Renal pelvis (tissue), 4 donors: ENCODE results near the gene TYW1. TPM values are rescaled to one million over a fixed set of nuclear protein-coding genes. Genes with fewer than 3 reads are reported as not detected.
"Not testable (repeated sequence)": the region's sequence is repeated elsewhere in the genome, so short reads cannot be mapped to it uniquely, and the experiment has no call there.

ENCODE experiments used
- DNase-seq: peaks from one replicate; pipeline ENCODE4 v3.0.0-alpha.2; 2013
- polyA plus RNA-seq, 3 donors: library from polyadenylated mRNA; unstranded; fragments of 120-200 nt; gene quantifications; one replicate each; pipeline ENCODE4 v1.2.1, GENCODE V29; 2013; ENCODE audit not compliant: insufficient read length in 3 of 3

Gene TYW1
- polyA plus RNA-seq, 3 donors: 22.4 to 28.7 (median 23.2) TPM

DNA sequence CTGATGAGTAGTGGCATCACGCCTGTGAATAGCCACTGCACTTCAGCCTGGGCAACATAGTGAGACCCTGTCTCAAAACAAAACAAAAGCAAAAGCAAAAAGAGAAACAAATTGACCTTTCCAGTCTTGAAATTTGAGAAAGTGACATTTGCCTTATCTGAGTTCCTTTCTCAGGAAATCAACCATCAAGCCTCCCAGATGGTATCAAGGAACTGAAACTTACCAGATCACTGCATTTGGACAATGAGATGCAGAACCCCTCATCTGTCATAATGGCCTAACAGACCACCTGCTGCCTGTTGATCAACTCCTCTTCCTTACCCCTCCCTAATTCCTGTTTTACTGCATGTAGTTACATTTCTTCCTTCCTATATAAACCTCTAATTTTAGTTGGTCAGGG is 16.3 kb upstream of the TYW1 start:
- not testable (repeated sequence) for DNase-seq

DNA sequence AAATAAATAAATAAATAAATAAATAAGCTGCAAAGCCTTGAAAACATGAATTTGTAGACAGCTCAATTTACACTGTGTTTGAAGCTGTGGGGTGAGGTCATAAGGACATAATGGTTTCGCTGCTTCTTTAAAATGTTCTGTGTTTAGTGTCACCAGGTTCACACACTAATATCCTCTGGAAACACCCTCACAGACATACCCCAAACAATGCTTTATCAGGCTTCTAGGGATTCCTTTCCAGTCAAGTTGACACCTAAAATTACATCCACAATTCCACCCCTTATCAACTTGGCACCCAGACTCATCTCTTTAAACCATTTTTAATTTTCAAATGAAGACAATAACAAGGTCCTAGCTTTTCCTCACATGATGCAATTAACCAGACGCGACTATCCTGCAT is 7.1 kb upstream of the TYW1 start:
- not testable (repeated sequence) for DNase-seq

DNA sequence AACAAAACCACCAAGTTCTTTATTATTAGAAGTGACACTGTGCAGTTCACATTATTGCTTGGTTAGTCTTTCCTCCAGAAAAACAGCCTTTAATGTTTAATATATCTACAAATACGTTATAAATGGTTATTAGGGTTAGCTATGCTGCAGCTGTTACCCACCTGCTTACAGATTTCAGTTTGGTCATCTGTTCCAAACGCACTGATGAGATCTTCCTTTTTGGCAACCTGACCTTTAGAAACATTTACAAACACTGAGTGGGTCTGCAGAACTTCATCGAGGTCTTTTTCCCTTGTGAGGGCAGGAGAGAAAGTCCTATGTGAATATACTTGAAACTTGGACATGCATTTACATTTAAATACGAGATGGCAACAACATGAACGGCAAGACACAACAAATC is 2.6 kb upstream of the TYW1 start:
- not testable (repeated sequence) for DNase-seq

DNA sequence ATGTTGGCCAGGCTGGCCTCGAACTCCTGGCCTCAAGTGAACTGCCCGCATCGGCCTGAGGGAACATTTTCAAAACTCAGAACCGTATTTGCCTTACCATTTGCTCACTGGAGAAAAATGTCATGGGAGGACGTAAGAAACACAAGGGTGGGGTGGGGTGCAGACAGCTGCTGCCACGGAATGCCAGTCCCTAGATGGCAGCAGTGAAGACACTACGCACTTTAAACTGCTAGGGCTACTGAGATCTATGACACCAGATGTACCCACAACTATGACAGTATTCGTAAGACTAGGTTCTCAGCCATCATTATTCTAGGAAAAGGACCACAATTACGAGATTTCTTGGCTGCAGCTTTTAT is 2.0 kb upstream of the TYW1 start:
- peak; percentile 54 for DNase-seq

DNA sequence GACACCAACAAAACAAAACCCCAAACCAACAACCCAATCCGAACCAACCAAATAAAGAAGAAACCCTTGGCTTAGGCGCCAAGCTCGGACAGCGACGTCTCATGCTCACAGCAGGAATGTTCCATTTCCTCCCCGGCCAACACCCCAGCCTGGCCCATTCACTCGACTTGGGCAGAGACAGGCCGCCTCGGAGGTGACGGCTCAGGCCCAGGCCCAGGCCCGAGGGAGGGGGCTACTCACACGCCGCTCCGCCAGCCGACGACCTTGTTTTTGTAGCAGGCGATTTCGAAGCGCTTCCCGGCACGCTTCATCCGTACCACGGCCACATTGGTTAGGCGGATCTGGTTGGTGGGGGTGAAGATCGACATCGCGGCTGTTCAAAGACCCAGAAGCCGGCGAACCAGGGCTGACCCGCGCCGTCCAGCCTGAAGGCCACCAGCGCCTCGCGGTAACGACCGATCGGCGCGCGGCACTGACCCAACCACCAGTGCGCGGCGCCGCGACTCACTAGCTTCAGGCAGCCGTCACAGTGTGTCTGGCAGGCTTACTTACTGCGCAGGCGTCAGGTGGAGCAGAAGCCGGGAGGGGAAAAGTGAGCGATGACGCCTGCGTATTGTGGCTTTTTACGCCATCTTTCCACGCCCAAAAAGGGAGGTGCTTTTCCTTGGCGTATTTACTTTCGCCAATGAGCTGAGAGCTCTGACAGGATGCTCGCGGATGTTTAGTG is 1.4 kb upstream of the TYW1 start, which contains the start of gene SBDS:
SBDS (minus strand) TSS at position 537 of the 727 bp plus-strand sequence; CDS start at position 368, 169 bp downstream.
- peak; percentile 98 for DNase-seq

DNA sequence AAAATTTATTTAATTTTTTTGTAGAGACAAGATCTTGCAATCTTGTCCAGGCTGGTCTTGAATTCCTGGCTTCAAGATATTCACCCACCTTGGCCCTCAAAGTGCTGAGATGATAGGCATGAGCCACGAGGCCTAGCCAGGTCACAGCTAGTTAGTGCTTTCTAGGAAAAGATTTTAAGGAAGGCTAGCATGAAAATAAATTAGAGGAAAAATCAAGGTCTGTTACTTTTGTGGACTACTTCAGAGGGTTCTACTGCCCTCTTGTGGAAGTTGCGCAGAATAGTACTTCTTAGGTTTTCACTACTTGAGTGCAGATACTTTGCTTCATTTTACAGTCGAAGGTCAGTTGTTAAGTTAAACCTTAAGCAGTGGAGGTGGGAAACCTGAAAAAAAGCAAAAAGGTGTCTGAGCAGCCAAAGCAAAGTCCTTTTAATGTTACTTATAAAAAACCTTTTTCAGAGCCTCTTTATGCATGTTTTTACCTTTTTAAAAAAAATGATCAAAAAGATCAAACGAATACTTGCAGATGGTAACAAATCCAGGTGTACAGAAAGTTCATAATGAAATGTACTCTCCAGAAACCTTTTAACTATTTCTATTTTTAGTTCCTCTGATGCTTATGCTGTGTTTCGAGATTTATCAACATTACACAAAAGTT is 4.1 kb downstream of the TYW1 start:
- not testable (repeated sequence) for DNase-seq

DNA sequence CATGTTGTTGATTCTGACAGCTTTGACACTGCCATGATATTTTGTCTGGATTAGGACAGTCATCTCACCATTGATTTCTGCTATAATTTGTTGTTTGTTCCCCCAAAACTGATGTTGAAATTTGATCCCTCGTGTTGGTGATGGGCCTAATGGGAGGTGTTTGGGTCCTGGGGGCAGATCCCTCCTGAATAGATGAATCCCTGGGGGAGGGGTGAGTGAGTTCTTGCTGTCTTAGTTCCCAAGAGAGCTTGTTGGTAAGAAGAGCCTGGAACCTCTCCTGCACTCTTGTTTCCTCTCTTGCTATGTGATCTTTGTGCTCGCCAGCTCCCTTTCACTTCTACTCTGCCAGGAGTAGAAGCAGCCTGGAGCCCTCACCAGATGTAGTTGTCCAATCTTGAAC is 7.5 kb downstream of the TYW1 start:
- DNase-seq: not testable (repeated sequence)

DNA sequence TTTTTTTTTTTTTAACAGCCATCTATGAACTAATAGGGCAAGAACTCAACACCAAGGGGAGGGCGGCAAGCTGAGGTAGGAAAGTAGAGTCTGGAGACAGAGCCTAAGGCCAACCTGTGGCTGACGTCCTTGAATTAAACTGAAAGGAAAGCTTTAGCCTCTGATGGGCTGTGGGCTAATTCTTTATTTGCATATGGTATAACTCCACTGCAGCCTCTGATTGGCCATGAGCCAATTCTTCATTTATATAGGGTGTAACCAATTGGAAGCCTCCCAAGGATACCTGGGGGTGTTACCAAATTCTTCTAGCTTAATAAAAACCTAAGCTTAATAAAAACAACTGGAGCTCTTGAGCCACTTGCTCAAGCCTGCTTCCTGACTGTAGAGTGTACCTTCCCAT is 10.3 kb downstream of the TYW1 start:
- DNase-seq: no peak

DNA sequence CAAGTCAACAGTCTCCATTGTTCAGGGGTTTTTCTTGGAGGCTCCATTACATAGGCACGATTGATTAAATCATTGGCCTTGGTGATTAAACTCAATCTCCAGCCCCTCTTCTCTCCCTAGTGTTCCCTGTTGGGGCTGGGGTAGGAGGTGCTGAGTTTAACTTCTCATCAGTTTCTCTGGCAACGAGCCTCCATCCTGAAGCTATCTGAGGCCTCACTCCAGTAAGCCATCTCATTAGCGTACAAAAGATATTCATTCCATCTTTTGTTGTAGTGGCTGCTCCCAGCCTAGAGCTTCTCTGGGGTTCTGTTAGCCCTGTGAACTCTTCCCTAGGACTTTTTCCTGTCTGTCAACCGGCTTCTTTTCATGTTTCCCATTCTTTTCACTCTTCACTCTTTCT is 11.6 kb downstream of the TYW1 start:
- no peak for DNase-seq

DNA sequence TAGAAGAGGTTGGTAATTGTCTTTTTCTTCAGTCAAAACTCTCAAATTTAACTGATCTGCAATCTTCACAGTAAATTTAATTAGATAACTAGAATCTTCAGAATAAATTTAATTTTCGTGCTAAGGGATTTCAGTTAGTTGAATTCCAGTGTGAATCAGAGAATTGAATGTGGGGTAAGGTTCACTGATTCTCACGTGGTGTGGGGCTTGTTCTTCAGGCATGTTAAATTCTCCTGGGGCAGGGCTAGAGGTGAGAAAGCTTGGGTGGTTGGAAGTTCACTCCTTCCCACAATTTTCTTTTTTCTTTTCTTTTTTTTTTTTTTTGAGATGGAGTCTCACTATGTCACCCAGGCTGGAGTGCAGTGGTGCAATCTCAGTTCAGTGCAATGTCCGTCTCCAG is 13.0 kb downstream of the TYW1 start:
- not testable (repeated sequence) for DNase-seq

DNA sequence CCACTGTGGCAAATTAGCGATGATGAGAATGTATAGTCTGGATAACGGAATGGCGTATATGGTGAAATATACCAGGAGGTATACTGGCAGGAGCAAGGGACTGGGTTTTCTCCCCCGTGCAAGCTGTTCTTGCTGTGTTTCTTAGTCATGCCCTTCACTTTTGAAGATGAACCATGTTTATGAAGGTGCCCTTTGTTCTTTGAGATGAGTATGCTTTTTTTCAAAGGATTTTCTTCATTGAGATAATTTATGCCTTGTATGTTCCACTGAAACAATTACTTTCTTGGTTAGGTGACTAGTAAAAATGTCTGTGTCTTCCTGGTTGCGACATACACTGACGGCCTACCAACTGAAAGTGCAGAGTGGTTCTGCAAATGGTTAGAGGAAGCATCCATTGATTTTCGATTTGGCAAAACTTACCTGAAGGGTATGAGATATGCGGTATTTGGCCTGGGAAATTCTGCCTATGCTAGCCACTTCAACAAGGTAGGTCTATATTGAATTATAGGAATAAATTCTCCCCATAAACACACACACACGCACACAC is 17.5 kb downstream of the TYW1 start:
- not testable (repeated sequence) for DNase-seq

DNA sequence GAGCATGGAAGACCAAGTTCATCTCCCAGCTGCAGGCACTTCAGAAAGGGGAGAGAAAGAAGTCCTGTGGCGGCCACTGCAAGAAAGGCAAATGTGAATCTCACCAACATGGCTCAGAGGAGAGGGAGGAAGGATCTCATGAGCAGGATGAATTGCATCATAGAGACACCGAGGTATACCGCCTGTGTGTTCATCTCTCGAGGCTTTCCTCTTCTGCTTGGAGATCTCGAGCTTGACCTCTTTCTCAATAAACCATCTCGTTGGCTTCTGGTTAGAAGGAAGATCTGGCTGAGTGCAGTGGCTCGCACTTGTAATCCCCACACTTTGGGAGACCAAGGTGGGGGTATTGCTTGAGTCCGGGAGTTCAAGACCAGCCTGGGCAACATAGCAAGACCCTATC is 21.3 kb downstream of the TYW1 start:
- DNase-seq: not testable (repeated sequence)

DNA sequence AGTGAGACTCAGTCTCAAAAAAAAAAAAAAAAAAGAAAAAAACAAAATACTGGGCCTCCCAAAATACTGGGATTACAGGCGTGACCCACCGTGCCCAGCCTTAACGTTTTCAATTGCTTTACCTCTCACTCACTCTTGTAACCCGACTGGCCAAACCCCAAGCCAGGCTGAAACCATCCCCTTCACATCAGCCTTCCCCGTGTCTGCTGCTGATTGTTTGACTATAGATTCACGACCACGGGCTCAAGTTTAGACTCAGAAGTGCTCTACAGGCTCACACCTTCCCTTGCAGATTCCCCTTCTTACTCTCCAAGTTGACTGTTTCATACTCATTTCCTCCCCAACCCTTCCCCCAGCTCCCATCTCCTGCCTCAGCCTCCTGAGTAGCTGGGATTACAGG is 22.3 kb downstream of the TYW1 start:
- DNase-seq: no peak

DNA sequence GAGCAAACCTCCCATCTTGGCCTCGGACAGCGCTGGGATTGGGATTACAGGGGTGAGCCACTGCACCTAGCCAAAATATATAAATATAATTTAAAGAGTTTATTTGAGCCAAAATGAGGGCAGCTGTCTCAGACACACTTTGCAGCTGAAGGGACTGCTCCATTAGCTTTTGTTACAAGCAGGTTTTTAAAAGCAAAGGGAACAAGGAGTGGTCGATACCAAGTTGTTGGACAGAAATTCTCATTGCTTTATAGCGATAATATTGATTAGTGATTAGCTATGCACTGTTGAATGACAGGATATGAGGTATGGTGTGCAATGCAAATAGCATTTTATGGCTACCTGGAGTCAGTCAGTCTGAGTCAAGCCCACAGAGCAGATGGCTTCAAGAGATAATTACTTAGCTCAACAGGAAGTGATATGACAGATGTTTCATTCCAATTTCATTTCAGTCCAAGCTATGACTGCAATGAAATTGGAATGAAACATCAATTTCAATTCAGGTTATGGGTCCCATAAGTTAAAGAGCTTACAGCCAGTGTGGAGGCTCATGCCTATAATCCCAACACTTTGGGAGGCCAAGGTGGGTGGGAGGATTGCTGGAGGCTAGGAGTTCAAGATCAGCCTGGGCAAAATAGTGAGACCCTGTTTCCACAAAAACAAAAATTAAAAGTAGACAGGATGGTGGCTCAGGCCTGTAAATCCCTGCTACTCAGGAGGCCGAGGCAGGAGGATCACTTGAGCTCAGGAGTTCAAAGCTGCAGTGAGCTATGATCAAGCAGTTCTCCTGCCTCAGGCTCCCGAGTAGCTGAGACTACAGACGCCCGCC is 23.1 kb downstream of the TYW1 start:
- DNase-seq: no peak

DNA sequence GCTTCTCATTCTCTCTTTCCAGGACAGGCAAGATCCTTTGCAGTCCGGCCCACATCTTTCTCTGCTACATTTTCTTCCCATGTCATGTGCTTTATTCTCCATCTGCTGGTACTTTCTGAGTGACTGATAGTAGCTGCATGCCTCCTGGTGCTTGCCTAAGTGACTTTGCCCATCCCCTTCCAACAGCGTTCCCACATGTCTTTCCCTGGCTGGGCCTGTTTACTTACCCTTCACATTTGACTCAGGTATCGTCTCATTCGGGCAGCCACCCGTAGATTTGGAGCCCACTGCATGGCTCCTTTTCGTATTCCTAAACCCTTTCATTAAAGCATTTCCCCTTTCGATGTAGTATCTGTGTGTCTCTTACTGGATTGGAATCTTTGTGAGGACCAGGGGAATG is 24.6 kb downstream of the TYW1 start:
- no peak for DNase-seq

DNA sequence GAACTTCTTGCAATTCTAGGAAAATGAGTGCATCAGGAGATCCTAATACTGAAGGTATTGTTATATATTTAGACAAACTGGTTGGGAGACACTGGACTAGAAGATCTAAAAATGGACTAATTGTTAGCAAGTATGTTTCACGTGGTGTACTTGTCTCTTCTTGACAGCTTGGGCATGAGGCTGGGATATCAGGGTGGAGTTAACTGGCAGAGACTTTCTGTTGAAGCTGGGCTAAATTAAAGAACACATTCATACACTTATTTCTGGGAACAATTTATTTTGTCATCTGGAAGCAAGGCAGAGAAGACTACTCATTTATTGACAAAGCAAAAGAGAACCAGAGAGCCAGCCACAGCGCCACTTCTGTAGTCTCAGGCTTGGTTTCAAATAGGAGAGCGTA is 25.9 kb downstream of the TYW1 start:
- DNase-seq: no peak

DNA sequence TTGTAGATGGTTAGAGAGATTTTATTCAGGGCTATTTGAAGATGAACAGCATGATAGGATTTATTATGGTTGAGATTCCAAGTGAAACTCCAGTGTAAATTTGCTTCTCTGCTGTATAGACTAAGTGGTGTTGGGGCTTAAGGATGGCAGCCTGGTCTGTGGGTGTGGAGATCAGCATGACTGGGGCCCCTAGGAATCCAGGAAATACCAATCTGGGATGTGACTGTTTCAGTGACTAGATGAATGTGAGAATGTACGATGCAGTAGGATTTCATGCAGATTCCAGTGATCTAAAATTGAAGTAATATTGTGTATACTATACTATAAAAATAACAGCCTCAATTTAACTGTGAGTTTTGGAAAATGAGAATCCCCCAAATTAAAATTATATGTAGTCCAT is 28.8 kb downstream of the TYW1 start:
- not testable (repeated sequence) for DNase-seq

DNA sequence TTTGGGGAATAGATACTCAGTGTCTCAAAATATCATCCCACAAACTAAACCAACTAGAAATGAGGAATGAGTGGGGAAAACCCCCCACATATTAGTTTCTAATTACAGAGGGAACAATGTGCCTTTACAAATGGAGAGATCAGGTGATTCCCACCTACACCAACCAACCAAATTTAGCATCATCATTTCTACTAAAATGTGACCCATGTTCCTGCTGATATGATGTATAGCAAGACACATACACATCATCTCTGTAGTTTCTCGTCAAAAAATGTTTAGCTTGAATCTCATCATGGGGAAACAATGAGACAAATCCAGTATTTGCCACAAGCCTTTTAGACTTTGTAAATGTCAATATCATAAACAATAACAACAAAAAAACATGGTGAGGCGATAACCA is 35.1 kb downstream of the TYW1 start:
- DNase-seq: not testable (repeated sequence)

DNA sequence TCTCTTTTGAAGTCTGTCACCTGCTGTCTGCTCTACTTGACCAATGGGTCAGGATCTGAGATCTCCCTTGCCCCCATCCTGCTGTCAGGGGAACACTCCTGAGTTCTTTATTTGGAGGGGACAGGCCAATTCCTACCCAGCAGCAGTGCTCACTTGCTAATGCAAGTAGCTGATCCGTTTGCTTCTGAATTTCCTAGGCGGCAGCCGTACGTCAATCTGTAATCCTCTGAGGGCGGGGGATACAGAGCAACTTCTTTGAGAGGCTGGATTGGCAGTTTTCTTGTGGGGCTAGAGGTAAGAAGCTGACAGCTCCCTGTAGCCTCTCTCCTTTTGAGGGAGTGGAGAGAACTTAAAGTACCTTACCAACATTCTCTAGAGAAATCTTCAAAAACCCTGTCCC is 36.6 kb downstream of the TYW1 start:
- DNase-seq: no peak

DNA sequence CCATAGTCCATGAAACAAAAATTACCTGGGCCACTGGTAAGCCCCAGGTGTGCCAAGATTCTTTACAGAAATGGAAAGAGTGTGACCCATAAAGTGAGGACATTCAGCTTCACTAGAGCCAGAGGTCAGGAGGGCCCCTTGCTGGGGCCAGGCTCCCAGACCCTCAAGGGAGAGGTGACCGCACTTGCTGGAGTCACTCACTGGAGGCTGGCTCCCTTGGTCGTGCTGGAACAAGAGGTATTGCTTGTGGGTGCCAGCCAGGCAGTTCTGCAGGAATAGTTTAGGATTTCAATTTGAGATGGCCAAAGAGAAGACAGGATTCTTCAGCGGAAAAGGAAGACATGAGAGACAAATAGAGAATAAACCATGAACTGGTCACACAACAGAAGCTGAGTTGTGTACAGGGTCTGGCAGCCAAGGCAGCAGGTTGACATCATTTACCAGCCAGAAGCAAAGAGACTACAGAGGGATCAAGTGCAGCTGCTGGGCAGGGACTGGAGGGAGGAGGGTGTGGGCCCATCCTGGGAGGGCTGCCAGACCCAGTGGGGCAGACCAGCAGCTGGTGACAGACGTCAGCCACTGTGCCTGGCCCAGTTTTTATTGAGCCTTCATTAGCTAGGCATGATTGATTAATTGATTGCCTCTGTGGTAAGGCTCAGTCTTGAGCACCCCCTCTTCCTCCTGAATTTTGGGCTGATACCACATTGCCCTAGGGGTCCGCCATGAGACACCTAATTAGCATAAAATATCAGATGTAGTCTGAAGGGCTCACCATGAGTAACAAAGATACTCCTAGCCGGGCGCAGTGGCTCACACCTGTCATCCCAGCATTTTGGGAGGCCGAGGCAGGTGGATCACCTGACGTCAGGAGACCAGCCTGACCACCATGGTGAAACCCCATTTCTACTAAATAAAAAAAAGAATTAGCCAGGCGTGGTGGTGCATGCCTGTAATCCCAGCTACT is 40.1 kb downstream of the TYW1 start:
- DNase-seq: not testable (repeated sequence)

DNA sequence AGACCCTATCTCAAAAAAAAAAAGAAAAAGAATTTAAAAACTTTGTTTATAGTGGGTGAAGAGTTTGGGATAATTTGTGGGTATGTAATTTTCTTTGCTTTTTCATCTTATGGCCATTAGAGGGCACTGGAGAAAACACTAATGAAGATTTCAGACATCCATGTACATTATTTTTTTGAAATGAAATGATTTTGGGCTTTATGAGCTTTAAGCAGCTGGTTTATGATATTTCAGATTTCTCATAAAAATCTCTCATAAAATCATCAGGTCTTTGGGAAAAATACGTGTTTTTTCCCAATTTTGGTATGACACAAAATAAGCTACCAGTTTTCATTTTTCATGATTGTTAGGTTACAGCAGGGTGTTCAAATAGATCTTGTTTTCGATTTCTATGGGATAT is 44.2 kb downstream of the TYW1 start:
- not testable (repeated sequence) for DNase-seq
